Neuronal stem cell (in vitro differentiated cells): ENCODE results near the gene TNP2.

ENCODE experiments used
- DNase-seq: peaks from one replicate; pipeline ENCODE4 v3.0.0-alpha.2; 2013; ENCODE audit warnings: low spot score
- H2AFZ ChIP-seq: one replicate; pipeline ENCODE4 v1.6.1; 2013; ENCODE audit warnings: mild to moderate bottlenecking, low read length, inconsistent platforms
- H2AK5ac ChIP-seq: 2 replicates; pipeline ENCODE4 v1.6.1; 2013; ENCODE audit warnings: low read depth, mild to moderate bottlenecking, inconsistent platforms, low read length, moderate library complexity, mixed read lengths
- H2BK120ac ChIP-seq: 2 replicates; pipeline ENCODE4 v1.6.1; 2013; ENCODE audit warnings: low read depth, mild to moderate bottlenecking, inconsistent platforms, low read length, moderate library complexity, mixed read lengths
- H2BK12ac ChIP-seq: one replicate; pipeline ENCODE4 v1.6.1; 2013; ENCODE audit warnings: low read length, inconsistent platforms
- H2BK15ac ChIP-seq: 2 replicates; pipeline ENCODE4 v1.6.1; 2013; ENCODE audit warnings: mild to moderate bottlenecking, low read length, inconsistent platforms, mixed read lengths
- H2BK5ac ChIP-seq: one replicate; pipeline ENCODE4 v1.6.1; 2013; ENCODE audit warnings: inconsistent platforms, mild to moderate bottlenecking, low read length, moderate library complexity
- H3K14ac ChIP-seq: one replicate; pipeline ENCODE4 v1.6.1; 2013; ENCODE audit warnings: low read length, inconsistent platforms
- H3K18ac ChIP-seq: 2 replicates; pipeline ENCODE4 v1.6.1; 2013; ENCODE audit warnings: low read length, inconsistent platforms
- H3K23ac ChIP-seq: 2 replicates; pipeline ENCODE4 v1.6.1; 2013; ENCODE audit warnings: low read depth, mild to moderate bottlenecking, mixed read lengths, low read length, inconsistent platforms; ENCODE audit not compliant: poor library complexity
- H3K27ac ChIP-seq: replicated peaks from 3 replicates; pipeline ENCODE4 v1.5.1; 2013; ENCODE audit warnings: low read length, inconsistent platforms
- H3K27me3 ChIP-seq, 3 experiments: 2 replicates each; pipeline ENCODE4 v1.6.1; 2013; ENCODE audit warnings: low read length in 3 of 3, mild to moderate bottlenecking in 2 of 3, inconsistent platforms in 1 of 3, low read depth in 1 of 3, mixed read lengths in 1 of 3, moderate library complexity in 1 of 3; ENCODE audit not compliant: control insufficient read depth in 3 of 3, insufficient read depth in 3 of 3
- H3K36me3 ChIP-seq, 2 donors: replicated peaks in 1 of 2; 2 replicates each; pipeline ENCODE4 v1.6.1; 2013; ENCODE audit warnings: low read length in 2 of 2; ENCODE audit not compliant: control insufficient read depth in 2 of 2, insufficient read depth in 2 of 2
- H3K4ac ChIP-seq: 2 replicates; pipeline ENCODE4 v1.6.1; 2013; ENCODE audit warnings: inconsistent platforms, mild to moderate bottlenecking, low read length, moderate library complexity
- H3K4me1 ChIP-seq, 2 donors: 1 replicate in 1 of 2; 2 replicates in 1 of 2; pipeline ENCODE4 v1.6.1; 2013; ENCODE audit warnings: low read length in 2 of 2, low read depth in 1 of 2; ENCODE audit not compliant: control insufficient read depth in 2 of 2, insufficient read depth in 1 of 2
- H3K4me2 ChIP-seq: one replicate; pipeline ENCODE4 v1.6.1; 2013; ENCODE audit warnings: mild to moderate bottlenecking, low read length, inconsistent platforms; ENCODE audit not compliant: insufficient read depth, poor library complexity, severe bottlenecking
- H3K4me3 ChIP-seq, 2 donors: 2 replicates each; pipeline ENCODE4 v1.5.1; 2013; ENCODE audit warnings: low read length in 2 of 2, mild to moderate bottlenecking in 2 of 2, inconsistent platforms in 1 of 2, moderate library complexity in 1 of 2
- H3K79me1 ChIP-seq: one replicate; pipeline ENCODE4 v1.6.1; 2013; ENCODE audit warnings: low read depth, mild to moderate bottlenecking, inconsistent platforms, low read length, moderate library complexity
- H3K9ac ChIP-seq: one replicate; pipeline ENCODE4 v1.6.1; 2013; ENCODE audit warnings: mild to moderate bottlenecking, low read depth, low read length, inconsistent platforms; ENCODE audit not compliant: poor library complexity
- H3K9me3 ChIP-seq, 2 donors: replicated peaks in 1 of 2; 2 replicates each; pipeline versions ENCODE3 to v1.6.1; 2013; ENCODE audit warnings: low read length in 2 of 2, mild to moderate bottlenecking in 2 of 2, inconsistent platforms in 1 of 2, low read depth in 1 of 2, mixed read lengths in 1 of 2, moderate library complexity in 1 of 2; ENCODE audit not compliant: control insufficient read depth in 2 of 2, insufficient read depth in 1 of 2
- H4K8ac ChIP-seq: one replicate; pipeline ENCODE4 v1.6.1; 2013; ENCODE audit warnings: low read depth, mild to moderate bottlenecking, inconsistent platforms, low read length, moderate library complexity
- H4K91ac ChIP-seq: one replicate; pipeline ENCODE4 v1.6.1; 2013; ENCODE audit warnings: low read length, low read depth, mild to moderate bottlenecking, inconsistent platforms; ENCODE audit not compliant: poor library complexity
- WGBS, 2 donors: extraction: QIAGEN DNeasy Blood & Tissue Kit; methylation state at CpG; one replicate each; pipeline ENCODE4 v1.1.7; 2013; ENCODE audit warnings: missing lambda C conversion rate in 2 of 2, mixed read lengths in 1 of 2; ENCODE audit not compliant: insufficient read length in 2 of 2, insufficient replicate concordance in 1 of 2; ENCODE audit errors: extremely low coverage in 2 of 2; 5-methylcytosine and 5-hydroxymethylcytosine counted together

Gene TNP2

GRCh38 chr16:11257131-11257938 is 11.8 kb downstream of the TNP2 start:
- H3K4me2 ChIP-seq: peak overlapping the region; percentile 95
- no peak overlapping the region for H3K23ac ChIP-seq
- no peak overlapping the region for H2BK12ac ChIP-seq
- H3K4me1 ChIP-seq: peaks cover 7 to 10% of the 10 kb centered on the region in 2 donors
- H3K4me3 ChIP-seq: peak overlapping the region; percentile 78 to 79
- H2BK120ac ChIP-seq: no peak overlapping the region
- peak overlapping the region; percentile 65 for H3K9ac ChIP-seq
- no peaks in the 10 kb centered on the region for H3K79me1 ChIP-seq
- H3K9me3 ChIP-seq: no peaks in the 10 kb centered on the region
- H2BK15ac ChIP-seq: no peak overlapping the region
- H4K91ac ChIP-seq: no peak overlapping the region
- no peak overlapping the region for H3K4ac ChIP-seq
- H3K18ac ChIP-seq: no peak overlapping the region
- no peak overlapping the region for H2AK5ac ChIP-seq
- H3K14ac ChIP-seq: no peak overlapping the region
- peaks cover 0 to 18% of the 10 kb centered on the region in 2 donors for H3K36me3 ChIP-seq
- peak; percentile 62 for DNase-seq
- peak overlapping the region; percentile 95 for H2AFZ ChIP-seq
- H4K8ac ChIP-seq: no peak overlapping the region
- H3K27me3 ChIP-seq: peaks cover 0 to 18% (median 0%) of the 10 kb centered on the region in 3 experiments
- no peak overlapping the region for H2BK5ac ChIP-seq
- WGBS, 2 donors: no CpG with 5 or more reads among the region's 21 CpGs
- H3K27ac ChIP-seq: no peak overlapping the region

- Histone ChIP-seq H3K27ac (no peak overlapping the region), H2BK12ac (no peak overlapping the region), H3K4me2 (peak overlapping the region; percentile 95), H2AK5ac (peak overlapping the region; percentile 16), H3K36me3 (peaks cover 0 to 18% of the 10 kb centered on the region in 2 donors), H2BK120ac (peak overlapping the region; percentile 82), H3K9me3 (no peaks in the 10 kb centered on the region), H3K27me3 (peaks cover 0 to 18% (median 0%) of the 10 kb centered on the region in 3 experiments), H3K79me1 (no peaks in the 10 kb centered on the region), H4K91ac (no peak overlapping the region), H3K4ac (no peak overlapping the region), H2AFZ (peak overlapping the region; percentile 95), H2BK15ac (peak overlapping the region; percentile 70), H3K4me3 (peak overlapping the region; percentile 78 to 79), H3K18ac (peak overlapping the region; percentile 98), H3K23ac (peak overlapping the region; percentile 97), H4K8ac (no peak overlapping the region), H3K4me1 (peaks cover 7 to 10% of the 10 kb centered on the region in 2 donors), H3K9ac (peak overlapping the region; percentile 84), H3K14ac (peak overlapping the region; percentile 50), H2BK5ac (peak overlapping the region; percentile 60)
- no CpG with 5 or more reads among the region's 32 CpGs for WGBS, 2 donors
- peak; percentile 46 for DNase-seq
These were observed 12.4 kb downstream of the TNP2 start for GRCh38 chr16:11256661-11257130.

GRCh38 chr16:11255737-11256660 is 13.1 kb downstream of the TNP2 start, which contains the start of gene SOCS1:
SOCS1 (minus strand) TSS chr16:11256204; CDS start chr16:11255478, 726 bp downstream.
- Histone ChIP-seq H4K8ac (peak within 1 kb of the TSS; percentile 88), H2BK5ac (peak within 1 kb of the TSS; percentile 60), H2BK15ac (peak within 1 kb of the TSS; percentile 84), H4K91ac (no peak within 1 kb of the TSS), H3K23ac (peak within 1 kb of the TSS; percentile 97), H3K18ac (peak within 1 kb of the TSS; percentile 98), H2BK120ac (peak within 1 kb of the TSS; percentile 82), H2AFZ (peak within 1 kb of the TSS; percentile 95), H3K4me3 (peak within 1 kb of the TSS; percentile 78 to 83), H3K9me3 (no peaks in the 10 kb centered on the region), H3K4me2 (peak within 1 kb of the TSS; percentile 95), H3K4ac (no peak within 1 kb of the TSS), H3K9ac (peak within 1 kb of the TSS; percentile 85), H3K36me3 (peaks cover 0 to 18% of the 10 kb centered on the region in 2 donors), H2AK5ac (peak within 1 kb of the TSS; percentile 53), H3K79me1 (no peaks in the 10 kb centered on the region), H3K14ac (peak within 1 kb of the TSS; percentile 82), H3K27me3 (peaks cover 0 to 18% (median 0%) of the 10 kb centered on the region in 3 experiments), H3K4me1 (peaks cover 7 to 10% of the 10 kb centered on the region in 2 donors), H2BK12ac (peak within 1 kb of the TSS; percentile 60), H3K27ac (no peak within 1 kb of the TSS)
- no CpG with 5 or more reads among the region's 100 CpGs for WGBS, 2 donors
- peak; percentile 86 for DNase-seq
